22Rv1 (cell line): Measurements from ENCODE around the gene CELF2.

Experiments
- ZFX ChIP-seq: fragments of 450-650 bp; IDR thresholded peaks from 2 replicates; pipeline ENCODE4 v1.6.1; 2017; ENCODE audit warnings: antibody characterized with exemption, borderline replicate concordance
- TF ChIP-seq, protein P1 (sequence below): fragments of 450-650 bp; IDR thresholded peaks from 2 replicates; pipeline ENCODE4 v1.5.1; 2017; ENCODE audit warnings: mild to moderate bottlenecking

DNA sequence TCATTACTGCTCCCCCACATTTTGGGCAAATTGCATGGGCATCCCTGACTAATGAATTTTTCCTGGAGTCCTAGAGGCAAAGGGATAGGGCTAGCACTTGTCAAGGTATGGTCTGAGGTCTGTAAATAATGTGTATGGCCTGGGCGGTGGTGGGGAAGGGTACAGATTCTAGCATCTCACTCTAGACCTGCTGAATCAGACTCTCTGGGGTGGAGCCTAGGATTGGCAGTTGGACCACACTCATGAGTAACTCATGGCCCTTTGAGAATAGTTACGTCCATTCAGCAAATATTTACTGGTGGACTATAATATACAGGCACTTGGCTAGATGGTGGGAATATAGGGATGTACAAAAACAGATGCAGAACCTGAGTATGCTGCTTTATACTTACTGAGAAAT is 118.0 kb downstream of the CELF2 start:
- TF ChIP-seq, protein P1, sequence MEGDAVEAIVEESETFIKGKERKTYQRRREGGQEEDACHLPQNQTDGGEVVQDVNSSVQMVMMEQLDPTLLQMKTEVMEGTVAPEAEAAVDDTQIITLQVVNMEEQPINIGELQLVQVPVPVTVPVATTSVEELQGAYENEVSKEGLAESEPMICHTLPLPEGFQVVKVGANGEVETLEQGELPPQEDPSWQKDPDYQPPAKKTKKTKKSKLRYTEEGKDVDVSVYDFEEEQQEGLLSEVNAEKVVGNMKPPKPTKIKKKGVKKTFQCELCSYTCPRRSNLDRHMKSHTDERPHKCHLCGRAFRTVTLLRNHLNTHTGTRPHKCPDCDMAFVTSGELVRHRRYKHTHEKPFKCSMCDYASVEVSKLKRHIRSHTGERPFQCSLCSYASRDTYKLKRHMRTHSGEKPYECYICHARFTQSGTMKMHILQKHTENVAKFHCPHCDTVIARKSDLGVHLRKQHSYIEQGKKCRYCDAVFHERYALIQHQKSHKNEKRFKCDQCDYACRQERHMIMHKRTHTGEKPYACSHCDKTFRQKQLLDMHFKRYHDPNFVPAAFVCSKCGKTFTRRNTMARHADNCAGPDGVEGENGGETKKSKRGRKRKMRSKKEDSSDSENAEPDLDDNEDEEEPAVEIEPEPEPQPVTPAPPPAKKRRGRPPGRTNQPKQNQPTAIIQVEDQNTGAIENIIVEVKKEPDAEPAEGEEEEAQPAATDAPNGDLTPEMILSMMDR: no peak
- TF ChIP-seq ZFX: no peak
